Measurements from ENCODE around the gene NPPB. TPM values are rescaled to one million over a fixed set of nuclear protein-coding genes. Genes with fewer than 3 reads are reported as not detected.
"Not testable (repeated sequence)": the region's sequence is repeated elsewhere in the genome, so short reads cannot be mapped to it uniquely, and the experiment has no call there.

NPPB gene
- total RNA-seq, 1 experiment from 2014 or later, result 0.35 TPM

DNA sequence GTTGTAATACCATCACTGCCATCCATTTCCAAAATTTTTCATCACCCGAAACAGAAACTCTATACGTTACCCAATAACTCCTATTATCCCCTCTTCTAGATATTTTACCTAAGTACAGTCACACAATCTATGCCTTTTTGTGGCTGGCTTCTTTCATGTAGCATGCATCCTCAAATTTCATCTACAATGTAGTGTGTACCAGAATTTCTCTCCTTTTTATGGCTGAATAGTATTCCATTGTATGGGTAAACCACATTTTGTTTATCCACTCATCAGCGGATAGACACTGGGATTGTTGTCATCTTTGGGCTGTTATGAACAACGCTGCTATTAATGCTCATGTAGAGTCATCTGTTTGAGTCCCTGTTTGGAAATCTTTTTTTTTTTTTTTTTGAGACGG lies 46.2 kb upstream of the NPPB start:
- Mint-ChIP-seq H3K27me3 (ENCODE audit: low read depth) (peaks cover 6% of the 10 kb centered on the region; the same call in 1 of the 2 replicates), H3K4me1 (peaks cover 9 to 11% of the 10 kb centered on the region in 2 experiments), H3K4me3 (no peak overlapping the region), H3K9me3 (no peaks in the 10 kb centered on the region; a peak in 1 of 5 replicates), H3K36me3 (ENCODE audit: insufficient read depth in 1 of 3, low read depth in 3 of 3) (no peaks in the 10 kb centered on the region; a peak in 1 of 7 replicates), H3K27ac (no peak overlapping the region)
- peaks cover 5% of the 10 kb centered on the region for H3K23me2 ChIP-seq (ENCODE audit: insufficient read length, low read depth, low read length, poor library complexity, severe bottlenecking)
- no peak overlapping the region for H3K4ac ChIP-seq (ENCODE audit: low read depth, low read length)
- H3K79me2 ChIP-seq (ENCODE audit: insufficient read depth, low read length), result no peaks in the 10 kb centered on the region
- DNase-seq, result no peak
- H3K9me3 ChIP-seq (ENCODE audit: control insufficient read depth, low read depth, low read length), result no peaks in the 10 kb centered on the region
- no peak overlapping the region for H3K18ac ChIP-seq (ENCODE audit: insufficient read length, low read depth, low read length)
- no peak overlapping the region for H2AK5ac ChIP-seq (ENCODE audit: insufficient read length, low read length)
- H2BK5ac ChIP-seq (ENCODE audit: insufficient read length, low read length), result no peak overlapping the region
- H3K4me1 ChIP-seq (ENCODE audit: insufficient read depth, low read length), result no peaks in the 10 kb centered on the region
- no peak overlapping the region for H2AFZ ChIP-seq (ENCODE audit: low read length)
- no peaks in the 10 kb centered on the region for H4K20me1 ChIP-seq (ENCODE audit: control insufficient read depth, insufficient read depth, insufficient read length)
- H4K8ac ChIP-seq (replicated peaks; ENCODE audit: insufficient read length, low read depth, low read length), result no peak overlapping the region
- H2BK12ac ChIP-seq (ENCODE audit: insufficient read length, low read depth, low read length), result no peak overlapping the region
- no peak for TF ChIP-seq CTCF (conservative IDR thresholded peaks at IDR 0.05)
- H3K4me2 ChIP-seq (ENCODE audit: insufficient read depth, insufficient read length, low read length), result no peak overlapping the region
- 100% methylated on average over 2 of the region's 5 CpGs for WGBS (ENCODE audit: extremely low coverage, insufficient read length, low lambda C conversion rate)
- H3K14ac ChIP-seq (ENCODE audit: insufficient read depth, low read length), result no peak overlapping the region
- H4K5ac ChIP-seq (ENCODE audit: insufficient read length, low read depth, low read length), result no peak overlapping the region
- H3K23ac ChIP-seq (ENCODE audit: insufficient read length, low read depth, low read length), result no peak overlapping the region
- no peak overlapping the region for H4K91ac ChIP-seq (ENCODE audit: insufficient read length, low read depth, low read length)
- H3K56ac ChIP-seq (ENCODE audit: insufficient read length, low read depth, low read length), result no peak overlapping the region
- H3T11ph ChIP-seq (ENCODE audit: low read length), result no peak overlapping the region
- H3K79me1 ChIP-seq (ENCODE audit: insufficient read depth, low read depth, low read length, poor library complexity, severe bottlenecking), result no peaks in the 10 kb centered on the region
- H2BK15ac ChIP-seq (ENCODE audit: low read depth, low read length), result no peak overlapping the region
- no peak overlapping the region for H2BK120ac ChIP-seq (ENCODE audit: low read depth, low read length, poor library complexity, severe bottlenecking)
- no peak overlapping the region for H3K27ac ChIP-seq (ENCODE audit: insufficient read length, low read depth, low read length)
- no peak overlapping the region for H3K9ac ChIP-seq (ENCODE audit: extremely low read depth, insufficient read length, low read length)
- H3K27me3 ChIP-seq (ENCODE audit: insufficient read depth, low read length), result no peaks in the 10 kb centered on the region
- no peak overlapping the region for H2BK20ac ChIP-seq (ENCODE audit: low read depth, low read length, poor library complexity, severe bottlenecking)

DNA sequence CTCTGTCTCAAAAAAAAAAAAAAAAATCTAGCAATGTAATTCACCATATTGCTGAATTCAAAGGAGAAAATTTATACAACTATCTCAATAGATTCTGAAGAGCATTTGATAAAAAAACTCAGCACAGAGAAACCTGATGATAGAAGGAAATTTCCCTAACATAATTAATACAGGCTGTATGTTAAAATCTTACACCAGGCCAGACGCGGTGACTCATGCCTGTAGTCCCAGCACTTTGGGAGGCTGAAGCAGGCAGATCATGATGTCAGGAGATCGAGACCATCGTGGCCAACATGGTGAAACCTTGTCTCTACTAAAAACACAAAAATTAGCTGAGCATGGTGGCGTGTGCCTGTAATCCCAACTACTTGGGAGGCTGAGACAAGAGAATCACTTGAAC lies 45.4 kb upstream of the NPPB start:
- not testable (repeated sequence) for H2AFZ ChIP-seq (ENCODE audit: low read length); H3K4me2 ChIP-seq (ENCODE audit: insufficient read depth, insufficient read length, low read length); H3K4me1 ChIP-seq (ENCODE audit: insufficient read depth, low read length); H3K27me3 Mint-ChIP-seq (ENCODE audit: low read depth); H3K79me2 ChIP-seq (ENCODE audit: insufficient read depth, low read length); H4K5ac ChIP-seq (ENCODE audit: insufficient read length, low read depth, low read length); H4K91ac ChIP-seq (ENCODE audit: insufficient read length, low read depth, low read length); H3K9ac ChIP-seq (ENCODE audit: extremely low read depth, insufficient read length, low read length); H3K18ac ChIP-seq (ENCODE audit: insufficient read length, low read depth, low read length); H3K27me3 ChIP-seq (ENCODE audit: insufficient read depth, low read length); H3K14ac ChIP-seq (ENCODE audit: insufficient read depth, low read length); H3K4ac ChIP-seq (ENCODE audit: low read depth, low read length); H2BK120ac ChIP-seq (ENCODE audit: low read depth, low read length, poor library complexity, severe bottlenecking); H3K27ac ChIP-seq (ENCODE audit: insufficient read length, low read depth, low read length); H4K20me1 ChIP-seq (ENCODE audit: control insufficient read depth, insufficient read depth, insufficient read length); H2BK5ac ChIP-seq (ENCODE audit: insufficient read length, low read length); H3T11ph ChIP-seq (ENCODE audit: low read length); H2AK5ac ChIP-seq (ENCODE audit: insufficient read length, low read length); H3K27ac Mint-ChIP-seq; H3K36me3 Mint-ChIP-seq (ENCODE audit: insufficient read depth in 1 of 3, low read depth in 3 of 3); H3K4me3 Mint-ChIP-seq; H2BK15ac ChIP-seq (ENCODE audit: low read depth, low read length); H3K56ac ChIP-seq (ENCODE audit: insufficient read length, low read depth, low read length); H3K23me2 ChIP-seq (ENCODE audit: insufficient read length, low read depth, low read length, poor library complexity, severe bottlenecking); H3K79me1 ChIP-seq (ENCODE audit: insufficient read depth, low read depth, low read length, poor library complexity, severe bottlenecking); DNase-seq; H2BK12ac ChIP-seq (ENCODE audit: insufficient read length, low read depth, low read length); H2BK20ac ChIP-seq (ENCODE audit: low read depth, low read length, poor library complexity, severe bottlenecking); H3K23ac ChIP-seq (ENCODE audit: insufficient read length, low read depth, low read length); H3K9me3 ChIP-seq (ENCODE audit: control insufficient read depth, low read depth, low read length); H3K9me3 Mint-ChIP-seq; H4K8ac ChIP-seq (replicated peaks; ENCODE audit: insufficient read length, low read depth, low read length)
- peaks cover 8 to 16% of the 10 kb centered on the region in 2 experiments for H3K4me1 Mint-ChIP-seq
- no CpG with 5 or more reads among the region's 5 CpGs for WGBS (ENCODE audit: extremely low coverage, insufficient read length, low lambda C conversion rate)
